ENCODE measurements around the gene L3MBTL1.

The L3MBTL1 gene

DNA sequence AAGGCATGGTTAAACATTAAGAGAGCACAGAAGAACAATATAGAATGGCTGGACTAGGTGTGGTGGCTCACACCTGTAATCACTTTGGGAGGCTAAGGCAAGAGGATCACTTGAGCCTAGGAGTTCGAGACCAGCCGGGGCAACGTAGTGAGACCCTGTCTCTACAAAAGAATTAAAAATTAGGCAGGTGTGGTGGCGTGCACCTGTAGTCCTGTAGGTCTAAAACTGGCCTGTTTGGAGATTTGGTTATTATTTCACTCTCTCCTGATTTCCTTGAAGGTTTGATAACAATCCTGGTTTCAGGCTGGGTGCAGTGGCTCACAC, 34.2 kb upstream of the L3MBTL1 start:
- Histone ChIP-seq H4K20me1 (ENCODE audit: insufficient read depth, low read length, poor library complexity, severe bottlenecking) (no peaks in the 10 kb centered on the region), H3K9me3 (ENCODE audit: insufficient read depth, low read depth, low read length) (no peaks in the 10 kb centered on the region), H3K79me2 (ENCODE audit: insufficient read depth, low read length) (no peaks in the 10 kb centered on the region), H3K9ac (ENCODE audit: low read depth, low read length, poor library complexity, severe bottlenecking) (no peak overlapping the region), H3K4me3 (ENCODE audit: low read length, poor library complexity, severe bottlenecking) (no peak overlapping the region), H3K27me3 (ENCODE audit: insufficient read depth, low read length, poor library complexity, severe bottlenecking) (no peaks in the 10 kb centered on the region), H2AFZ (ENCODE audit: low read length) (no peak overlapping the region), H3K9me2 (replicated peaks; ENCODE audit: low read depth, low read length) (no peaks in the 10 kb centered on the region), H3F3A (ENCODE audit: low read depth) (no peaks in the 10 kb centered on the region), H3K4me1 (ENCODE audit: insufficient read depth, low read length, poor library complexity, severe bottlenecking) (no peaks in the 10 kb centered on the region), H3K36me3 (ENCODE audit: insufficient read depth, low read length) (no peaks in the 10 kb centered on the region), H3K4me2 (ENCODE audit: low read depth, low read length, poor library complexity, severe bottlenecking) (no peak overlapping the region)
- no peak for TF ChIP-seq EZH2phosphoT487 (IDR thresholded peaks at IDR 0.05; ENCODE audit: borderline replicate concordance)
- TF ChIP-seq, protein P1, sequence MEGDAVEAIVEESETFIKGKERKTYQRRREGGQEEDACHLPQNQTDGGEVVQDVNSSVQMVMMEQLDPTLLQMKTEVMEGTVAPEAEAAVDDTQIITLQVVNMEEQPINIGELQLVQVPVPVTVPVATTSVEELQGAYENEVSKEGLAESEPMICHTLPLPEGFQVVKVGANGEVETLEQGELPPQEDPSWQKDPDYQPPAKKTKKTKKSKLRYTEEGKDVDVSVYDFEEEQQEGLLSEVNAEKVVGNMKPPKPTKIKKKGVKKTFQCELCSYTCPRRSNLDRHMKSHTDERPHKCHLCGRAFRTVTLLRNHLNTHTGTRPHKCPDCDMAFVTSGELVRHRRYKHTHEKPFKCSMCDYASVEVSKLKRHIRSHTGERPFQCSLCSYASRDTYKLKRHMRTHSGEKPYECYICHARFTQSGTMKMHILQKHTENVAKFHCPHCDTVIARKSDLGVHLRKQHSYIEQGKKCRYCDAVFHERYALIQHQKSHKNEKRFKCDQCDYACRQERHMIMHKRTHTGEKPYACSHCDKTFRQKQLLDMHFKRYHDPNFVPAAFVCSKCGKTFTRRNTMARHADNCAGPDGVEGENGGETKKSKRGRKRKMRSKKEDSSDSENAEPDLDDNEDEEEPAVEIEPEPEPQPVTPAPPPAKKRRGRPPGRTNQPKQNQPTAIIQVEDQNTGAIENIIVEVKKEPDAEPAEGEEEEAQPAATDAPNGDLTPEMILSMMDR (conservative IDR thresholded peaks at IDR 0.05; ENCODE audit: low read length) = no peak

DNA sequence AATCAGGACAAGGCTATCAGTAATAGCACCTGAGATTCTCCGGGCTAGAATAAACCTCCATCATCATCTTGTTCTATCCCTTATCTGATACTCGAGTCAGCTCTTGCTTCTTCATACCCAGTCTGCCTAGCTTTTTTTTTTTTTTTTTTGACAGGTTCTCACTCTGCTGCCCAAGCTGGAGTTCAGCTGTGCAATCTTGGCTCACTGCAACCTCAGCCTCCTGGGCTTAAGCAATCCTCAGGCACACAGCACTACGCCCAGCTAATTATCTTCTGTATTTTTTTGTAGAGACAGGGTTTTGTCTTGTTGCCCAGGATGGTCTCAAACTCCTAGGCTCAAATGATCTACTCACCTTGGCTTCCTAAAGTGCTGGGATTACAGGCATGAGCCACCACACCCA, 30.3 kb upstream of the L3MBTL1 start:
- no peaks in the 10 kb centered on the region for H3K79me2 ChIP-seq (ENCODE audit: insufficient read depth, low read length)
- H3F3A ChIP-seq (ENCODE audit: low read depth) = no peaks in the 10 kb centered on the region
- no peaks in the 10 kb centered on the region for H3K9me3 ChIP-seq (ENCODE audit: insufficient read depth, low read depth, low read length)
- no peak overlapping the region for H3K9ac ChIP-seq (ENCODE audit: low read depth, low read length, poor library complexity, severe bottlenecking)
- H3K27me3 ChIP-seq (ENCODE audit: insufficient read depth, low read length, poor library complexity, severe bottlenecking) = no peaks in the 10 kb centered on the region
- H4K20me1 ChIP-seq (ENCODE audit: insufficient read depth, low read length, poor library complexity, severe bottlenecking) = no peaks in the 10 kb centered on the region
- TF ChIP-seq, protein P1 (conservative IDR thresholded peaks at IDR 0.05; ENCODE audit: low read length) = no peak
- no peak for TF ChIP-seq EZH2phosphoT487 (IDR thresholded peaks at IDR 0.05; ENCODE audit: borderline replicate concordance)
- H3K4me1 ChIP-seq (ENCODE audit: insufficient read depth, low read length, poor library complexity, severe bottlenecking) = no peaks in the 10 kb centered on the region
- no peaks in the 10 kb centered on the region for H3K36me3 ChIP-seq (ENCODE audit: insufficient read depth, low read length)
- H3K4me3 ChIP-seq (ENCODE audit: low read length, poor library complexity, severe bottlenecking) = no peak overlapping the region
- no peak overlapping the region for H2AFZ ChIP-seq (ENCODE audit: low read length)
- no peak overlapping the region for H3K4me2 ChIP-seq (ENCODE audit: low read depth, low read length, poor library complexity, severe bottlenecking)
- H3K9me2 ChIP-seq (replicated peaks; ENCODE audit: low read depth, low read length) = no peaks in the 10 kb centered on the region

- Histone ChIP-seq H3K4me3 (ENCODE audit: low read length, poor library complexity, severe bottlenecking) (no peak overlapping the region), H3K9ac (ENCODE audit: low read depth, low read length, poor library complexity, severe bottlenecking) (no peak overlapping the region), H3K9me3 (ENCODE audit: insufficient read depth, low read depth, low read length) (no peaks in the 10 kb centered on the region), H3K4me1 (ENCODE audit: insufficient read depth, low read length, poor library complexity, severe bottlenecking) (no peaks in the 10 kb centered on the region), H2AFZ (ENCODE audit: low read length) (no peak overlapping the region), H3K4me2 (ENCODE audit: low read depth, low read length, poor library complexity, severe bottlenecking) (no peak overlapping the region), H4K20me1 (ENCODE audit: insufficient read depth, low read length, poor library complexity, severe bottlenecking) (no peaks in the 10 kb centered on the region), H3K36me3 (ENCODE audit: insufficient read depth, low read length) (no peaks in the 10 kb centered on the region), H3K9me2 (replicated peaks; ENCODE audit: low read depth, low read length) (no peaks in the 10 kb centered on the region), H3F3A (ENCODE audit: low read depth) (no peaks in the 10 kb centered on the region), H3K27me3 (ENCODE audit: insufficient read depth, low read length, poor library complexity, severe bottlenecking) (no peaks in the 10 kb centered on the region), H3K79me2 (ENCODE audit: insufficient read depth, low read length) (no peaks in the 10 kb centered on the region)
- TF ChIP-seq EZH2phosphoT487 (IDR thresholded peaks at IDR 0.05; ENCODE audit: borderline replicate concordance) = no peak
- TF ChIP-seq, protein P1 (conservative IDR thresholded peaks at IDR 0.05; ENCODE audit: low read length) = no peak
These were observed 29.9 kb upstream of the L3MBTL1 start for GRCh38 chr20:43477619-43478018.

All from Loucy (cell line).